H1 (cell line): ENCODE measurements around the gene ENDOU. TPM values are rescaled to one million over a fixed set of nuclear protein-coding genes. Genes with fewer than 3 reads are reported as not detected.

Experiments
- CTCF ChIA-PET: fragments of 300-600 bp; sonication (Branson Sonifier 250); formaldehyde crosslinking; loops from one replicate; lab custom pipeline; 2021; ENCODE audit not compliant: partially characterized antibody; lab: Charles Lee
- POLR2A ChIA-PET: fragments of 300-600 bp; sonication (Branson Sonifier 250); formaldehyde crosslinking; loops from one replicate; lab custom pipeline; 2021; ENCODE audit warnings: inconsistent platforms; ENCODE audit not compliant: partially characterized antibody; lab: Charles Lee
- DNase-seq, 2 experiments: peaks; one replicate each; pipeline versions ENCODE4 v3.0.0 to v3.0.0-alpha.2; 2010 to 2022; ENCODE audit warnings: low spot score in 2 of 2, low read depth in 1 of 2, mixed read lengths in 1 of 2
- FAIRE-seq: peaks from 2 replicates; lab custom pipeline; 2011; peaks lifted over from hg19 to GRCh38; lab: Jason Lieb, UNC
- H2AFZ ChIP-seq: 2 replicates; pipeline ENCODE4 v1.8.1; 2012; ENCODE audit warnings: low read length, inconsistent platforms
- H2AK5ac ChIP-seq: 2 replicates; pipeline ENCODE4 v1.6.1; 2013; ENCODE audit warnings: low read depth, low read length
- H2BK120ac ChIP-seq: replicated peaks from 2 replicates; pipeline ENCODE3; 2013; ENCODE audit warnings: low read depth, low read length, inconsistent platforms
- H2BK12ac ChIP-seq: 2 replicates; pipeline ENCODE4 v1.6.1; 2013; ENCODE audit warnings: low read depth, low read length
- H2BK15ac ChIP-seq: 2 replicates; pipeline ENCODE4 v1.6.1; 2013; ENCODE audit warnings: low read length
- H2BK20ac ChIP-seq: 2 replicates; pipeline ENCODE4 v1.6.1; 2013; ENCODE audit warnings: low read length
- H2BK5ac ChIP-seq: 2 replicates; pipeline ENCODE4 v1.6.1; 2013; ENCODE audit warnings: low read depth, low read length
- H3K14ac ChIP-seq: 2 replicates; pipeline ENCODE4 v1.6.1; 2013; ENCODE audit warnings: inconsistent platforms; ENCODE audit not compliant: insufficient read length
- H3K18ac ChIP-seq: 2 replicates; pipeline ENCODE4 v1.6.1; 2013; ENCODE audit warnings: low read length; ENCODE audit errors: extremely low read depth
- H3K23ac ChIP-seq: 2 replicates; pipeline ENCODE4 v1.6.1; 2013; ENCODE audit warnings: inconsistent platforms; ENCODE audit not compliant: insufficient read length
- H3K23me2 ChIP-seq: 2 replicates; pipeline ENCODE4 v1.6.1; 2013; ENCODE audit warnings: low read depth, low read length
- H3K27ac ChIP-seq: 2 replicates; pipeline ENCODE4 v1.6.1; 2011; ENCODE audit warnings: low read depth, low read length, inconsistent platforms
- H3K27me3 ChIP-seq, 4 experiments: replicated peaks in 1 of 4; 1 replicate in 1 of 4; 2 replicates in 3 of 4; pipeline versions ENCODE4 v1.6.1 to v1.8.1; 2011 to 2013; ENCODE audit warnings: low read length in 3 of 4, mild to moderate bottlenecking in 3 of 4, inconsistent platforms in 2 of 4, mixed read lengths in 2 of 4, moderate library complexity in 1 of 4; ENCODE audit not compliant: control insufficient read depth in 3 of 4, insufficient read depth in 3 of 4; ENCODE audit errors: extremely low read depth in 1 of 4
- H3K36me3 ChIP-seq, 4 experiments: 2 replicates each; pipeline versions ENCODE4 v1.6.1 to v1.8.1; 2011 to 2013; ENCODE audit warnings: mild to moderate bottlenecking in 4 of 4, low read length in 3 of 4, moderate library complexity in 2 of 4, control low read depth in 1 of 4, inconsistent platforms in 1 of 4; ENCODE audit not compliant: insufficient read depth in 4 of 4, control insufficient read depth in 2 of 4
- H3K4ac ChIP-seq: replicated peaks from 2 replicates; pipeline ENCODE3; 2013; ENCODE audit warnings: low read length, low read depth, mixed read lengths, inconsistent platforms; ENCODE audit not compliant: insufficient read length
- H3K4me1 ChIP-seq, 4 experiments: replicated peaks in 1 of 4; 1 replicate in 1 of 4; 2 replicates in 3 of 4; pipeline versions ENCODE4 v1.6.1 to v1.8.1; 2011 to 2013; ENCODE audit warnings: low read length in 3 of 4, inconsistent platforms in 2 of 4, mixed read lengths in 1 of 4; ENCODE audit not compliant: insufficient read depth in 4 of 4, control insufficient read depth in 3 of 4
- H3K4me2 ChIP-seq, 2 experiments: 2 replicates each; pipeline versions ENCODE4 v1.6.1 to v1.8.1; 2011 to 2013; ENCODE audit warnings: low read depth in 2 of 2, low read length in 2 of 2, control low read depth in 1 of 2, inconsistent platforms in 1 of 2, mild to moderate bottlenecking in 1 of 2; ENCODE audit not compliant: insufficient read depth in 1 of 2
- H3K4me3 ChIP-seq, 4 experiments: fragments of 200-600, 300-600 bp in 1 of 4; sonication (generic), shearing (Covaris generic), sonication (Bioruptor Twin) in 1 of 4; 2 replicates each; pipeline versions ENCODE4 v1.5.1 to v1.8.1; 2011 to 2016; ENCODE audit warnings: low read length in 4 of 4, low read depth in 3 of 4, control low read depth in 2 of 4, inconsistent platforms in 2 of 4, mild to moderate bottlenecking in 2 of 4, mixed read lengths in 1 of 4, moderate library complexity in 1 of 4; ENCODE audit not compliant: insufficient read depth in 2 of 4; ENCODE audit errors: extremely low read depth in 1 of 4
- H3K56ac ChIP-seq: replicated peaks from 2 replicates; pipeline ENCODE3; 2013; ENCODE audit warnings: low read depth, mild to moderate bottlenecking, mixed read lengths, low read length, inconsistent platforms; ENCODE audit not compliant: insufficient read length
- H3K79me1 ChIP-seq: 2 replicates; pipeline ENCODE4 v1.6.1; 2013; ENCODE audit warnings: low read depth, low read length, control low read depth
- H3K79me2 ChIP-seq, 2 experiments: 2 replicates each; pipeline versions ENCODE4 v1.6.1 to v1.8.1; 2012 to 2013; ENCODE audit warnings: low read length in 2 of 2, mild to moderate bottlenecking in 2 of 2, inconsistent platforms in 1 of 2; ENCODE audit not compliant: insufficient read depth in 2 of 2, control insufficient read depth in 1 of 2
- H3K9ac ChIP-seq, 4 experiments: replicated peaks in 1 of 4; 1 replicate in 1 of 4; 2 replicates in 3 of 4; pipeline versions ENCODE4 v1.6.1 to v1.8.1; 2011 to 2013; ENCODE audit warnings: low read depth in 3 of 4, low read length in 3 of 4, control low read depth in 2 of 4, mild to moderate bottlenecking in 2 of 4, moderate library complexity in 2 of 4, inconsistent platforms in 1 of 4; ENCODE audit errors: extremely low read depth in 1 of 4
- H3K9me3 ChIP-seq, 2 experiments: 2 replicates each; pipeline versions ENCODE4 v1.6.1 to v1.8.1; 2012 to 2013; ENCODE audit warnings: mild to moderate bottlenecking in 2 of 2, moderate library complexity in 2 of 2, control low read depth in 1 of 2, inconsistent platforms in 1 of 2, low read depth in 1 of 2, low read length in 1 of 2, mixed read lengths in 1 of 2; ENCODE audit not compliant: insufficient read depth in 2 of 2
- H4K20me1 ChIP-seq, 2 experiments: replicated peaks in 1 of 2; 2 replicates each; pipeline versions ENCODE3 to v1.8.1; 2011 to 2013; ENCODE audit warnings: inconsistent platforms in 2 of 2, low read length in 2 of 2, mild to moderate bottlenecking in 1 of 2; ENCODE audit not compliant: insufficient read depth in 2 of 2, control insufficient read depth in 1 of 2
- H4K5ac ChIP-seq: 2 replicates; pipeline ENCODE4 v1.6.1; 2013; ENCODE audit warnings: low read length, low read depth, mixed read lengths, inconsistent platforms; ENCODE audit not compliant: insufficient read length
- H4K8ac ChIP-seq: 2 replicates; pipeline ENCODE4 v1.8.0; 2013; ENCODE audit warnings: mild to moderate bottlenecking, moderate library complexity, low read length, inconsistent platforms; ENCODE audit not compliant: insufficient read depth; ENCODE audit errors: extremely low read depth
- H4K91ac ChIP-seq: replicated peaks from 2 replicates; pipeline ENCODE3; 2013; ENCODE audit warnings: low read length, mixed read lengths, inconsistent platforms; ENCODE audit not compliant: insufficient read length
- ASH2L ChIP-seq: fragments of 200-600, 300-600 bp; sonication (generic); IDR thresholded peaks from one replicate; pipeline ENCODE4 v1.7.1; 2017; ENCODE audit warnings: low read length
- BACH1 ChIP-seq: IDR thresholded peaks from 2 replicates; pipeline ENCODE4 v1.6.1; 2012; ENCODE audit warnings: low read length, improper control_type of control experiment
- BCL11A ChIP-seq, 2 experiments: IDR thresholded peaks; one replicate each; pipeline ENCODE4 v1.6.1; 2011; ENCODE audit warnings: low read depth in 2 of 2, low read length in 2 of 2, mild to moderate bottlenecking in 2 of 2
- BRCA1 ChIP-seq: IDR thresholded peaks from 2 replicates; pipeline ENCODE4 v1.6.1; 2012; ENCODE audit warnings: low read depth, low read length, improper control_type of control experiment
- CBX5 ChIP-seq: fragments of 300-800, 300-1000 bp; sonication (generic); IDR thresholded peaks from 2 replicates; pipeline ENCODE4 v1.7.1; 2016; ENCODE audit warnings: antibody characterized with exemption, low read length, low read depth
- CHD1 ChIP-seq: IDR thresholded peaks from 2 replicates; pipeline ENCODE4 v1.6.1; 2012; ENCODE audit warnings: low read depth, low read length, improper control_type of control experiment
- EGR1 ChIP-seq: IDR thresholded peaks from 2 replicates; pipeline ENCODE4 v1.6.1; 2011; ENCODE audit warnings: low read depth, low read length, borderline replicate concordance
- FOSL1 ChIP-seq: IDR thresholded peaks from 2 replicates; pipeline ENCODE4 v1.6.1; 2011; ENCODE audit warnings: mild to moderate bottlenecking, low read depth, low read length, moderate library complexity; ENCODE audit not compliant: insufficient read depth
- KDM1A ChIP-seq: fragments of 200-600, 300-600 bp; sonication (generic); IDR thresholded peaks from 2 replicates; pipeline ENCODE4 v1.7.1; 2016; ENCODE audit warnings: mild to moderate bottlenecking, low read length, borderline replicate concordance
- RNF2 ChIP-seq: fragments of 200-900, 300-1000 bp; sonication (generic); IDR thresholded peaks from 2 replicates; pipeline ENCODE4 v1.7.1; 2016; ENCODE audit warnings: borderline replicate concordance, low read depth, mild to moderate bottlenecking, antibody characterized with exemption, low read length; ENCODE audit not compliant: poor library complexity, severe bottlenecking; ENCODE audit errors: missing control alignments
- SIX5 ChIP-seq: IDR thresholded peaks from 2 replicates; pipeline ENCODE4 v1.6.1; 2011; ENCODE audit warnings: mild to moderate bottlenecking, low read depth, low read length
- SP2 ChIP-seq: IDR thresholded peaks from 2 replicates; pipeline ENCODE4 v1.6.1; 2012; ENCODE audit warnings: mild to moderate bottlenecking, low read length, inconsistent platforms
- WGBS, 2 experiments: shearing (Covaris generic) in 1 of 2; methylation state at CpG; one replicate each; pipeline versions ENCODE4 v1.1.6 to v1.1.7; 2013 to 2015; ENCODE audit warnings: low lambda C conversion rate in 2 of 2, mixed read lengths in 2 of 2, inconsistent platforms in 1 of 2, low coverage in 1 of 2, missing lambda C conversion rate in 1 of 2; ENCODE audit not compliant: insufficient replicate concordance in 2 of 2, insufficient coverage in 1 of 2, insufficient read length in 1 of 2; ENCODE audit errors: extremely low coverage in 1 of 2, missing lambda C conversion rate in 1 of 2; 5-methylcytosine and 5-hydroxymethylcytosine counted together
- polyA plus RNA-seq, 7 experiments: library from polyadenylated mRNA; depleted of rRNA in 3 of 7; stranded (reverse) in 5 of 7; unstranded in 2 of 7; fragments of >200 nt in 5 of 7; fragments of 200-250 nt in 2 of 7; gene quantifications; 1 replicate in 5 of 7; 2 replicates in 1 of 7; 4 replicates in 1 of 7; pipeline versions ENCODE4 v1.2.1 to v1.2.3, GENCODE V29; 2011 to 2013; ENCODE audit warnings: missing spikeins in 2 of 7, mixed read lengths in 2 of 7
- total RNA-seq: library from RNA; stranded (reverse); fragmentation: NEBNext Ultra II Directional; extraction: Animal tissue kit (Norgen Biotek cat#: 25700); gene quantifications from 2 replicates; pipeline ENCODE4 v1.2.1, GENCODE V29; 2021
- TF ChIP-seq, protein P1 (sequence below): IDR thresholded peaks from 2 replicates; pipeline ENCODE4 v1.6.1; 2012; ENCODE audit warnings: inconsistent platforms

Gene ENDOU
- total and polyA plus RNA-seq, 2 of the 8 experiments (the other 6 are each of a cell fraction or from before 2014, with no cell fraction given) = not detected

DNA sequence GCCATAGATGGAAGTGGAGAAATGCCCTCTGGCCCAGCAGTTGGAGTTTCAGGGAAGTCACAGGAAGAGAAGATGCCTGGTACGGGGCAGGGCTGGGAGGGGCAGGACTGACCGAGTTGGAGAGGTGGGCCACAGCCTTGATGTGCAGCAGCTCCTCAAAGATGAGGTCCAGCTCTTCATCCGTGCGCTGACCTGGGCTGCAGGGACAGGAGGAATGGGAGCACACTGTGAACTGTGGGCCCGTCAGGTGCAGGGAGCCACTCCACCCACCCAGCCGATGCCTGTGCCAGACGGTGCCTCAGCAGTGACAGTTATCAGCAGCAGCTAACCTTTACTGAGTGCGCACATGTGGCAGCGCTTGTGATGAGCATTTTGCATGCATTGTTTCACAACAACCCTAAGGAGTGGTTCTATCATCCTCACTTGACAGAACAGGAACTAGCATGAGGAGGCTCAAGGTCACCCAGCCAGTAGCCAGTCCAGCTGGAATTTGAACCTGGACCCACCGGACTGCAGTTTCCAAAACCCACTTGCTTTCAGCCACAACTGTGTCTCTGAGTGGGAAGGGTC lies 25.0 kb upstream of the ENDOU start:
- H4K5ac ChIP-seq = no peak overlapping the region
- H3K79me2 ChIP-seq = no peaks in the 10 kb centered on the region
- no peak overlapping the region for H3K23ac ChIP-seq
- H4K91ac ChIP-seq = no peak overlapping the region
- no peak overlapping the region for H3K4ac ChIP-seq
- ChIA-PET POLR2A (interaction anchor here (1.5 kb wide), 1 partner anchor 8 kb away, joined by 6 read pairs; no protein-coding TSS in a partner anchor), CTCF (interaction anchor here (0.6 to 64.6 kb wide), 4 partner anchors 1 to 174 kb away, joined by 4 to 2442 read pairs (median 892); partner anchors contain the start of genes ENDOU, RAPGEF3 and SLC48A1)
- no peak overlapping the region for H2BK20ac ChIP-seq
- H3K56ac ChIP-seq = no peak overlapping the region
- H3K9me3 ChIP-seq = no peaks in the 10 kb centered on the region
- no peak overlapping the region for H4K8ac ChIP-seq
- no peak for FAIRE-seq
- no peak overlapping the region for H2BK15ac ChIP-seq
- H2AK5ac ChIP-seq = no peak overlapping the region; the same call in 1 of the 2 replicates
- H3K4me1 ChIP-seq = peaks cover 6 to 14% (median 7%) of the 10 kb centered on the region in 4 experiments
- H3K27me3 ChIP-seq = no peaks in the 10 kb centered on the region
- H3K9ac ChIP-seq = no peak overlapping the region
- H2AFZ ChIP-seq = no peak overlapping the region
- H3K14ac ChIP-seq = no peak overlapping the region
- H3K36me3 ChIP-seq = no peaks in the 10 kb centered on the region
- H4K20me1 ChIP-seq = no peaks in the 10 kb centered on the region
- H3K4me2 ChIP-seq = no peak overlapping the region
- no peak overlapping the region for H3K18ac ChIP-seq
- no peaks in the 10 kb centered on the region for H3K79me1 ChIP-seq
- WGBS, 2 experiments = 92% methylated on average over 8 of the region's 10 CpGs; no CpG with 5 or more reads in 1 of the 2 experiments
- no peak overlapping the region for H3K27ac ChIP-seq
- no peaks in the 10 kb centered on the region; the same call in 1 of the 2 replicates for H3K23me2 ChIP-seq
- H2BK120ac ChIP-seq = no peak overlapping the region
- no peak overlapping the region for H2BK5ac ChIP-seq
- H2BK12ac ChIP-seq = no peak overlapping the region; the same call in 1 of the 2 replicates
- no peak for DNase-seq
- no peak overlapping the region for H3K4me3 ChIP-seq
- TF ChIP-seq CHD1 = no peak
- no peak for TF ChIP-seq RNF2
- no peak for TF ChIP-seq EGR1
- TF ChIP-seq SP2 = no peak
- TF ChIP-seq KDM1A = no peak
- TF ChIP-seq, protein P1, sequence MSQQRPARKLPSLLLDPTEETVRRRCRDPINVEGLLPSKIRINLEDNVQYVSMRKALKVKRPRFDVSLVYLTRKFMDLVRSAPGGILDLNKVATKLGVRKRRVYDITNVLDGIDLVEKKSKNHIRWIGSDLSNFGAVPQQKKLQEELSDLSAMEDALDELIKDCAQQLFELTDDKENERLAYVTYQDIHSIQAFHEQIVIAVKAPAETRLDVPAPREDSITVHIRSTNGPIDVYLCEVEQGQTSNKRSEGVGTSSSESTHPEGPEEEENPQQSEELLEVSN = no peak
- TF ChIP-seq BCL11A (IDR thresholded peaks at IDR 0.05; ENCODE audit: low read depth in 2 of 2, low read length in 2 of 2) = no peak
- no peak for TF ChIP-seq BRCA1
- TF ChIP-seq BACH1 = no peak
- no peak for TF ChIP-seq FOSL1
- no peak for TF ChIP-seq ASH2L
- no peak for TF ChIP-seq CBX5
- TF ChIP-seq SIX5 = no peak
